ENCODE measurements around the gene UTP14C. TPM values are rescaled to one million over a fixed set of nuclear protein-coding genes. Genes with fewer than 3 reads are reported as not detected.
A peak's percentile ranks its signal among the peaks of the same experiment; 100 is the strongest.

Gene UTP14C
- total RNA-seq, 1 donor from 2014 or later: 4.0 TPM

DNA sequence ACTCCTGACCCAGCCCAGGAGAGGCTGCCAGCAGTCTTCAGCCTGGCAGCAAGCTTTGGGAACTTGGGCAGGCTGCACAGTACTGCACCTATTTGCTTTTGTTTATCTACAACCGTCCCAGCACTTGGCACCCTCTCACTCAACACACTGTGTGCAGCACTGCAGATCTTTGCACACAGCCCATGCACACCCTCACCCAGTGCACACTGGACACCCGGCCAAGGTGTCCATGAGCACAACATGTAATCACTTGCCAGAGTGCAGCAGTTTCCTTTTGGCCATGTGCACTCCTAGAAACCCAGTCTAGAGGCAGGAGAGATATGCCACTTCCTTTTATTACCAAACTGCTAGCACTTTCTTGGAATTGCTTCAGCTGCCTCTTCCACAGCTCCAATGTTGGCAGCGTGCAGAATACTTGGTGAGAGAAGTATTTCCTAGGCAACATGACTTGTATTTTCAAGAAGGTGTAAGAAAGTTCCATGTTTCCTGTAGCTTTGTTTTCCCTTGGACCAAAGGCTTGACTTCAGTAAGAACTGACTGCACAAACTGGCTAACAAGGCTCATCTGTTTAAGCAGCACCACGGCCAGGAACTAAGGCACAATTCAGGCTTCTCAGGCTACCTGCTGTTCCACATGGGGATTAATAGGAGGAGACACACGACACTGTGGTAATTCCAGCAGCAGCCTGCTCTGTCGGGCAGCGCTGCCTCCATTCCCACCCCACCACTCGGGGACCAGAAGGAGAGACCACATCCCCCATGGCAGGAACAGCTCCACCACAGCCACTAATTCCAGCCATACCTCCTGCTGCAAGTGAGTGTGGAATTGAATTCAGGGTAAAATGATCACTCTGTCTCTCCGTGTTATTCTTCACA lies 28.6 kb upstream of the UTP14C start:
- H3K4me3 ChIP-seq: peak overlapping the region in 1 of 2 donors; percentile 34
- H3K9me3 ChIP-seq: no peaks in the 10 kb centered on the region
- DNase-seq (ENCODE audit: low spot score in 2 of 2): no peak
- peaks cover 3 to 19% of the 10 kb centered on the region in 2 donors for H3K4me1 ChIP-seq
- H3K36me3 ChIP-seq: no peaks in the 10 kb centered on the region
- intact Hi-C loops (cut with DNase I): no loop called here
- peak overlapping the region in 1 of 2 donors; percentile 36 for H3K27ac ChIP-seq
- no peaks in the 10 kb centered on the region for H3K27me3 ChIP-seq
- TF ChIP-seq, protein P1, sequence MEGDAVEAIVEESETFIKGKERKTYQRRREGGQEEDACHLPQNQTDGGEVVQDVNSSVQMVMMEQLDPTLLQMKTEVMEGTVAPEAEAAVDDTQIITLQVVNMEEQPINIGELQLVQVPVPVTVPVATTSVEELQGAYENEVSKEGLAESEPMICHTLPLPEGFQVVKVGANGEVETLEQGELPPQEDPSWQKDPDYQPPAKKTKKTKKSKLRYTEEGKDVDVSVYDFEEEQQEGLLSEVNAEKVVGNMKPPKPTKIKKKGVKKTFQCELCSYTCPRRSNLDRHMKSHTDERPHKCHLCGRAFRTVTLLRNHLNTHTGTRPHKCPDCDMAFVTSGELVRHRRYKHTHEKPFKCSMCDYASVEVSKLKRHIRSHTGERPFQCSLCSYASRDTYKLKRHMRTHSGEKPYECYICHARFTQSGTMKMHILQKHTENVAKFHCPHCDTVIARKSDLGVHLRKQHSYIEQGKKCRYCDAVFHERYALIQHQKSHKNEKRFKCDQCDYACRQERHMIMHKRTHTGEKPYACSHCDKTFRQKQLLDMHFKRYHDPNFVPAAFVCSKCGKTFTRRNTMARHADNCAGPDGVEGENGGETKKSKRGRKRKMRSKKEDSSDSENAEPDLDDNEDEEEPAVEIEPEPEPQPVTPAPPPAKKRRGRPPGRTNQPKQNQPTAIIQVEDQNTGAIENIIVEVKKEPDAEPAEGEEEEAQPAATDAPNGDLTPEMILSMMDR (IDR thresholded peaks at IDR 0.05): no peak

DNA sequence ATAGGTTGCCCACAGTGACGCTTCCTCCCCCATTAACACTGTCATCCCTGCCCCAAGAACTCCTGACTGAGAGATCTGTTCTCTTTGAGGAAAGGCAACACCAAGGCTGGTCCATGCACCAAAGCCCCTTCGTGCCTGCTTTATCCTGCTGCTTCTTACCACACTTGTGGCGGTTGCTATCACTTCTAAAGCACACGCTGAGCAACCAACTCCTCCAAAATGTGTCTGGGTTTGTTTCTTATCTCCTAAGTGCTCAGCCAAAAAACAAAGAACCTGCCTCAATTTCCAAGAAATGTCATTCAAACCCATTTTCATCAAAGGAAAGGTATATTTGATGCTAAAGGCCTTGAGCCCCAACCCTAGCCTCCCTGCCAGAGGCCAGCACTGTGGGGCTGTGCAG lies 27.9 kb upstream of the UTP14C start:
- Histone ChIP-seq H3K27ac (peak overlapping the region in 1 of 2 donors; percentile 36), H3K9me3 (no peaks in the 10 kb centered on the region), H3K4me3 (no peak overlapping the region), H3K27me3 (no peaks in the 10 kb centered on the region), H3K4me1 (peaks cover 3 to 19% of the 10 kb centered on the region in 2 donors), H3K36me3 (no peaks in the 10 kb centered on the region)
- intact Hi-C loops (cut with DNase I): no loop called here
- TF ChIP-seq, protein P1 (IDR thresholded peaks at IDR 0.05): no peak
- DNase-seq (ENCODE audit: low spot score in 2 of 2): no peak

DNA sequence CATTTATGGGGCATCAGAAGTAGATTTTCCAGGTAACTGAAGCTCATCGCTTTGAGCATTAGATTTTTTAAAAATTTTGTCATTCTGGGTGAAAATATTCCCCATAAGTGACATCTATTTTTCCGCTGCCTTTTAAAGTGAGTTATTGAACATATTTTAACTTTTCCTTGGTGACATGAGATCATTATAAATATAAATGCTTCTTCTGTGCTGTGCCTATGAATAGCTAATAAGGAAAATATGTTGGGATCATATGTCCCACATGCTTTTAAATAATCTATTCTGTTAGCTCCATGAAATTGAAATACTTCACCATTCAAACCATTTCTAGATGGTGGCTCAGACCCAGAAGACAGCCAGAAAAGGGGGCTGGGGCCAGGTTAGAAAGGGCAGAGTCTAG lies 27.3 kb upstream of the UTP14C start:
- H3K36me3 ChIP-seq: no peaks in the 10 kb centered on the region
- no peaks in the 10 kb centered on the region for H3K9me3 ChIP-seq
- DNase-seq (ENCODE audit: low spot score in 2 of 2): no peak
- no peak overlapping the region for H3K4me3 ChIP-seq
- intact Hi-C loops (cut with DNase I): no loop called here
- H3K4me1 ChIP-seq: peaks cover 3 to 19% of the 10 kb centered on the region in 2 donors
- H3K27me3 ChIP-seq: no peaks in the 10 kb centered on the region
- TF ChIP-seq, protein P1 (IDR thresholded peaks at IDR 0.05): no peak
- H3K27ac ChIP-seq: no peak overlapping the region

DNA sequence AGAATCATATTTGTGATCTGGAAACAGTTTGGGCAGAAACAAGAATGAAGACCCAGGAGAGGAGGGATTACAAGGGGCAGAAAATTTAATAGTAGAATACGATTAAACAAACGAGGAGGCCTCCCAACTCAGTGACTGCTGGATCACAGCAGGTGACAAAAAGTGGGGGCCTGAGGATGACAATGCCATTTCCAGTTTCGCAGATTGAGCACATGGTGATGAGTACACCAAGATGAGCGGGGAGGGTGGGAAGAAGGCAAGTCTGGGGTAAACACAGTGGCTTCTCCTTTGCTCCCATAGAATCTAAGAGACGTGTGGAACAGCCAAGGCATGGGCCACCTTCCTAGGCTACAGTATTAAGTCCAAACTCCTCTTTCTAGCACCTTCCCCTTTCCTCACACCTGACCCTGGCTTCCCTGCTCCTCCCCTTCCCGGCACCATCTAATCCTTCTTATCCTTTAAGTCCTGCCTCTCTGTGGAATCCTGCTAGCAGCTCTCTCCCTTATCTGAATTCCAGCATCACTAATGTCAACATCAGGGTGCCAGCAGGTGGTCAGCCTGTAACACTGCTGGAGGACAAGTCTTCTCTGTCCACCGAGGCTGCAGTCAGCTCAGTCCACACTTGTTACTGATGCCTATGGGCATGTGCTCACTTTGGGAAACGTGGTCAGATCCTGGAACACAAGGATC lies 26.7 kb upstream of the UTP14C start:
- TF ChIP-seq, protein P1 (IDR thresholded peaks at IDR 0.05): no peak
- intact Hi-C loops (cut with DNase I): no loop called here
- H3K4me1 ChIP-seq: peaks cover 3 to 19% of the 10 kb centered on the region in 2 donors

DNA sequence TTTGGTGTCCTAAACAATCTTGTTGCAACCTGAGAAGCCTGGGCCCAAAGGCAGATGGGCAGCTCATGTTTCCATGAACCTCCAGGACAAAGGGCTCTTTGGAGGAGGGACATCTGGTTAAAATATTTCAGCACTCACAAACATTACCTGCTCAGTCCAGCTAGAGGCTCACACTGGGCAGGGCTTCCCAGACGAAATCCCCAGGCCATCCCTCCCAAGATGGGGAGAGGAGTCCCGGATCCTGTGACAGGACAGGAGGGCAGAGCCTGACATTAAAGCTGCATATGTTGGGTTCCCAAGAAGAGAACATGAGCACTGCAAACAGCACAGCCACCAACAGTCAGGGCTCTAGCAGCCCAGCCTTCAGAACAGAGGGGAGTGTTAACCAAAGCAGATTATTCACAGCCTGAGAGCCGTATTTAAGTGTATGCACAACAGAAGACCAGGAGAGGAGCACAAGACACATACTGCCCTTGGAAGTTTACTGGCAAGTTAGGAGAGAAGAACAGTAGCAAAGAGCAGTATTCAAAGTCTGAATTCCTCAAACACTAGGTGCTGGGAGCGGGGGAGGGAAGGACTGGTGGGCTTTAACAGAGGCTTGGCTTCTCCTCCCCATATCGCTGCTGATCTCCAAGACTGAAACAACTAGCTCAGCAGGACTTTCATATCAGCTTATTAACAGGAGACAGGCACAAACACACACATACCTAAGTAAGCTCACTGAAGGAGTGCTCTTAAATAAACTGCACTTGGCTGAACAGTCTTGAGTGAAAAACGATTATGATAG lies 25.6 kb upstream of the UTP14C start:
- Histone ChIP-seq H3K27ac (no peak overlapping the region), H3K27me3 (no peaks in the 10 kb centered on the region), H3K4me3 (no peak overlapping the region), H3K36me3 (no peaks in the 10 kb centered on the region), H3K4me1 (peaks cover 3 to 19% of the 10 kb centered on the region in 2 donors), H3K9me3 (no peaks in the 10 kb centered on the region)
- no peak for DNase-seq (ENCODE audit: low spot score in 2 of 2)
- intact Hi-C loops (cut with DNase I): no loop called here
- TF ChIP-seq, protein P1 (IDR thresholded peaks at IDR 0.05): no peak

More for the DNA sequence above, 26.7 kb upstream of the UTP14C start:
- Histone ChIP-seq H3K9me3 (no peaks in the 10 kb centered on the region), H3K4me3 (no peak overlapping the region), H3K27me3 (no peaks in the 10 kb centered on the region), H3K36me3 (no peaks in the 10 kb centered on the region), H3K27ac (no peak overlapping the region)
- DNase-seq (ENCODE audit: low spot score in 2 of 2): no peak
